Measurements from ENCODE around the gene PDCD10. TPM values are rescaled to one million over a fixed set of nuclear protein-coding genes. Genes with fewer than 3 reads are reported as not detected.

Gene PDCD10
- polyA plus RNA-seq, 1 donor from 2014 or later: 79.1 TPM

DNA sequence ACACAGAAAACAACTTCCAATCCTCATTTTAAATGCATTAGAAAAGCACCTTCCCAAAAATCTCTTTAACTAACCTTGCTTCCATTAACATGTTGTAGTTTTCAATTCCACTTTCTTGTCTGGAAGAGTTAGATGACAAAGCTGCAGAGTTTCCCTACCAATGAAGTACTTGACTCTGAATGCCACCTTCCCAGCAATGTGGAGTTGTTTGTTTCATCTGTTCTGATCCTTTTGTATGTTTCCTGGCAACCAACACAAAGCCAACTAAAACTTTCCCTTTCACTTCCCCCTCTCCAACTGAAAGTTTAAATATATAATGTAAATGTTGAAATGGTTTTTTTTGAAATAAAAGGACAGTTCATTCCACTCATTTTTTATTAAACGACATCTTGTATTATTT lies 80.9 kb downstream of the PDCD10 start, which contains the start of gene WDR49:
TSS of gene WDR49 (minus strand) at position 183 of the 400 bp plus-strand sequence. CDS start 517 bp downstream, outside the sequence.
- Histone ChIP-seq H3K27ac (ENCODE audit: low read length) (no peak within 1 kb of the TSS), H3K9ac (ENCODE audit: low read length) (no peak within 1 kb of the TSS), H2AFZ (ENCODE audit: low read depth, low read length) (no peak within 1 kb of the TSS)

DNA sequence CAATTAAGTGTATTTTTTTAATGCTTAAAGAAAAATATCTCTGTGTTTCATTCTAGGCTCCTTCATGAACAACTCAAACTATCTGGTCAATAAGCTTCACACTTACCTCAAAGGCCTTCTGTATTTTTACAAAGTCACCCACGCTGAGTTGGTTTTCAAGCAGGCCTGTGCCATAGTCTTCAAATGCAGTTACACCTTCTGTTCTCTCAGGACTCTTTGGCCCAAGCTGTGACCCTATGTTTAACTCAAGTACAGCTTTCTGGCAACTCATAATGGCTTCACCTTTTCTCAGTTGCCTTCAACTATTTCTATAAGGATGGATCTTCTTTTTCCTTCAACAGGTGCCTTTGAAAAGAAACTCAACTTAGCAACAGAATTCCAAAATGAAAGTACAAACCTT lies 81.5 kb downstream of the PDCD10 start:
- no peak overlapping the region for H3K4me3 ChIP-seq (ENCODE audit: low read length)
- no peak overlapping the region for H3K4me2 ChIP-seq (ENCODE audit: low read length)

More for the DNA sequence above, 80.9 kb downstream of the PDCD10 start, which contains the start of gene WDR49:
- Histone ChIP-seq H3K4me2 (ENCODE audit: low read length) (no peak within 1 kb of the TSS), H3F3A (ENCODE audit: insufficient read depth, low read length, poor library complexity, severe bottlenecking) (no peaks in the 10 kb centered on the region), H3K27me3 (ENCODE audit: insufficient read depth, low read depth, low read length) (no peaks in the 10 kb centered on the region), H3K9me2 (ENCODE audit: insufficient read depth, low read length) (no peaks in the 10 kb centered on the region), H3K4me3 (ENCODE audit: low read length) (no peak within 1 kb of the TSS), H3K79me2 (replicated peaks; ENCODE audit: insufficient read depth, low read length) (no peaks in the 10 kb centered on the region), H3K36me3 (ENCODE audit: insufficient read depth, low read length) (no peaks in the 10 kb centered on the region), H3K9me3 (ENCODE audit: low read length) (no peaks in the 10 kb centered on the region), H4K20me1 (ENCODE audit: insufficient read depth) (no peaks in the 10 kb centered on the region)
- no peak for TF ChIP-seq EP300 (conservative IDR thresholded peaks at IDR 0.05; ENCODE audit: poor library complexity, severe bottlenecking)
- TF ChIP-seq, protein P1, sequence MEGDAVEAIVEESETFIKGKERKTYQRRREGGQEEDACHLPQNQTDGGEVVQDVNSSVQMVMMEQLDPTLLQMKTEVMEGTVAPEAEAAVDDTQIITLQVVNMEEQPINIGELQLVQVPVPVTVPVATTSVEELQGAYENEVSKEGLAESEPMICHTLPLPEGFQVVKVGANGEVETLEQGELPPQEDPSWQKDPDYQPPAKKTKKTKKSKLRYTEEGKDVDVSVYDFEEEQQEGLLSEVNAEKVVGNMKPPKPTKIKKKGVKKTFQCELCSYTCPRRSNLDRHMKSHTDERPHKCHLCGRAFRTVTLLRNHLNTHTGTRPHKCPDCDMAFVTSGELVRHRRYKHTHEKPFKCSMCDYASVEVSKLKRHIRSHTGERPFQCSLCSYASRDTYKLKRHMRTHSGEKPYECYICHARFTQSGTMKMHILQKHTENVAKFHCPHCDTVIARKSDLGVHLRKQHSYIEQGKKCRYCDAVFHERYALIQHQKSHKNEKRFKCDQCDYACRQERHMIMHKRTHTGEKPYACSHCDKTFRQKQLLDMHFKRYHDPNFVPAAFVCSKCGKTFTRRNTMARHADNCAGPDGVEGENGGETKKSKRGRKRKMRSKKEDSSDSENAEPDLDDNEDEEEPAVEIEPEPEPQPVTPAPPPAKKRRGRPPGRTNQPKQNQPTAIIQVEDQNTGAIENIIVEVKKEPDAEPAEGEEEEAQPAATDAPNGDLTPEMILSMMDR (IDR thresholded peaks at IDR 0.05; ENCODE audit: poor library complexity, severe bottlenecking): no peak
- TF ChIP-seq RAD21 (conservative IDR thresholded peaks at IDR 0.05): no peak
- TF ChIP-seq EZH2 (IDR thresholded peaks at IDR 0.05; ENCODE audit: borderline replicate concordance, insufficient read depth, low read length, poor library complexity, severe bottlenecking): no peak
- no peak for TF ChIP-seq SMC3 (conservative IDR thresholded peaks at IDR 0.05; ENCODE audit: poor library complexity)
- no peak for TF ChIP-seq TAF1 (IDR thresholded peaks at IDR 0.05; ENCODE audit: low read depth)
- TF ChIP-seq, protein P2, sequence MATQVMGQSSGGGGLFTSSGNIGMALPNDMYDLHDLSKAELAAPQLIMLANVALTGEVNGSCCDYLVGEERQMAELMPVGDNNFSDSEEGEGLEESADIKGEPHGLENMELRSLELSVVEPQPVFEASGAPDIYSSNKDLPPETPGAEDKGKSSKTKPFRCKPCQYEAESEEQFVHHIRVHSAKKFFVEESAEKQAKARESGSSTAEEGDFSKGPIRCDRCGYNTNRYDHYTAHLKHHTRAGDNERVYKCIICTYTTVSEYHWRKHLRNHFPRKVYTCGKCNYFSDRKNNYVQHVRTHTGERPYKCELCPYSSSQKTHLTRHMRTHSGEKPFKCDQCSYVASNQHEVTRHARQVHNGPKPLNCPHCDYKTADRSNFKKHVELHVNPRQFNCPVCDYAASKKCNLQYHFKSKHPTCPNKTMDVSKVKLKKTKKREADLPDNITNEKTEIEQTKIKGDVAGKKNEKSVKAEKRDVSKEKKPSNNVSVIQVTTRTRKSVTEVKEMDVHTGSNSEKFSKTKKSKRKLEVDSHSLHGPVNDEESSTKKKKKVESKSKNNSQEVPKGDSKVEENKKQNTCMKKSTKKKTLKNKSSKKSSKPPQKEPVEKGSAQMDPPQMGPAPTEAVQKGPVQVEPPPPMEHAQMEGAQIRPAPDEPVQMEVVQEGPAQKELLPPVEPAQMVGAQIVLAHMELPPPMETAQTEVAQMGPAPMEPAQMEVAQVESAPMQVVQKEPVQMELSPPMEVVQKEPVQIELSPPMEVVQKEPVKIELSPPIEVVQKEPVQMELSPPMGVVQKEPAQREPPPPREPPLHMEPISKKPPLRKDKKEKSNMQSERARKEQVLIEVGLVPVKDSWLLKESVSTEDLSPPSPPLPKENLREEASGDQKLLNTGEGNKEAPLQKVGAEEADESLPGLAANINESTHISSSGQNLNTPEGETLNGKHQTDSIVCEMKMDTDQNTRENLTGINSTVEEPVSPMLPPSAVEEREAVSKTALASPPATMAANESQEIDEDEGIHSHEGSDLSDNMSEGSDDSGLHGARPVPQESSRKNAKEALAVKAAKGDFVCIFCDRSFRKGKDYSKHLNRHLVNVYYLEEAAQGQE (IDR thresholded peaks at IDR 0.05; ENCODE audit: borderline replicate concordance): no peak
- no peak for TF ChIP-seq MXI1 (conservative IDR thresholded peaks at IDR 0.05; ENCODE audit: poor library complexity, severe bottlenecking)
- TF ChIP-seq POLR2AphosphoS5 (IDR thresholded peaks at IDR 0.05): no peak

More for the DNA sequence above, 81.5 kb downstream of the PDCD10 start:
- no peaks in the 10 kb centered on the region for H3K36me3 ChIP-seq (ENCODE audit: insufficient read depth, low read length)
- no peaks in the 10 kb centered on the region for H3K9me3 ChIP-seq (ENCODE audit: low read length)
- no peak overlapping the region for H3K27ac ChIP-seq (ENCODE audit: low read length)
- H3K27me3 ChIP-seq (ENCODE audit: insufficient read depth, low read depth, low read length): no peaks in the 10 kb centered on the region
- H4K20me1 ChIP-seq (ENCODE audit: insufficient read depth): no peaks in the 10 kb centered on the region
- no peaks in the 10 kb centered on the region for H3K9me2 ChIP-seq (ENCODE audit: insufficient read depth, low read length)
- no peaks in the 10 kb centered on the region for H3K79me2 ChIP-seq (replicated peaks; ENCODE audit: insufficient read depth, low read length)
- H2AFZ ChIP-seq (ENCODE audit: low read depth, low read length): no peak overlapping the region
- H3K9ac ChIP-seq (ENCODE audit: low read length): no peak overlapping the region
- TF ChIP-seq, protein P2 (IDR thresholded peaks at IDR 0.05; ENCODE audit: borderline replicate concordance): no peak
- no peak for TF ChIP-seq EZH2 (IDR thresholded peaks at IDR 0.05; ENCODE audit: borderline replicate concordance, insufficient read depth, low read length, poor library complexity, severe bottlenecking)
- no peak for TF ChIP-seq TAF1 (IDR thresholded peaks at IDR 0.05; ENCODE audit: low read depth)
- TF ChIP-seq, protein P1 (IDR thresholded peaks at IDR 0.05; ENCODE audit: poor library complexity, severe bottlenecking): no peak
- TF ChIP-seq EP300 (conservative IDR thresholded peaks at IDR 0.05; ENCODE audit: poor library complexity, severe bottlenecking): no peak
- no peak for TF ChIP-seq SMC3 (conservative IDR thresholded peaks at IDR 0.05; ENCODE audit: poor library complexity)
- no peak for TF ChIP-seq MXI1 (conservative IDR thresholded peaks at IDR 0.05; ENCODE audit: poor library complexity, severe bottlenecking)
- TF ChIP-seq RAD21 (conservative IDR thresholded peaks at IDR 0.05): no peak
- no peak for TF ChIP-seq POLR2AphosphoS5 (IDR thresholded peaks at IDR 0.05)
- H3F3A ChIP-seq (ENCODE audit: insufficient read depth, low read length, poor library complexity, severe bottlenecking): no peaks in the 10 kb centered on the region

Data from neural cell (in vitro differentiated cells).